Measurements from ENCODE around the gene DENND1B.

DNA sequence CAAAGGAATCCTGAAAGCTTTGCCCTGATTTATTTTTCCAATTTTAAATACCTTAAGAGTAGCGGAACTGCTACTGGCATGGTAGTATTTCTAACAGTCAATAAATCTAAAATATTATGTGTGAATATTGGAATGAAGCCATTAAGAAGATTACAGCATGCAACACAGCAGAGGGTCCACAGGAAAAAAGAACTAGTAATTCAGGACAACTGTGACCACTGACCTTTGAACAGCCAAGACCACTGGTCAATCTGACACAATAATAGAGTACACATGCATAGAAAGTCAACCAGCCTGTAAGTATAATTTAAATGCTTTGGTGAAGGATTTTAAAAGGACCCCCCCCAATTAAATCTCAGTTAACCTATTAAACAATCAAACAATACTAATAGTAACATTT lies 171.0 kb downstream of the DENND1B start:
- TF ChIP-seq, protein P1, sequence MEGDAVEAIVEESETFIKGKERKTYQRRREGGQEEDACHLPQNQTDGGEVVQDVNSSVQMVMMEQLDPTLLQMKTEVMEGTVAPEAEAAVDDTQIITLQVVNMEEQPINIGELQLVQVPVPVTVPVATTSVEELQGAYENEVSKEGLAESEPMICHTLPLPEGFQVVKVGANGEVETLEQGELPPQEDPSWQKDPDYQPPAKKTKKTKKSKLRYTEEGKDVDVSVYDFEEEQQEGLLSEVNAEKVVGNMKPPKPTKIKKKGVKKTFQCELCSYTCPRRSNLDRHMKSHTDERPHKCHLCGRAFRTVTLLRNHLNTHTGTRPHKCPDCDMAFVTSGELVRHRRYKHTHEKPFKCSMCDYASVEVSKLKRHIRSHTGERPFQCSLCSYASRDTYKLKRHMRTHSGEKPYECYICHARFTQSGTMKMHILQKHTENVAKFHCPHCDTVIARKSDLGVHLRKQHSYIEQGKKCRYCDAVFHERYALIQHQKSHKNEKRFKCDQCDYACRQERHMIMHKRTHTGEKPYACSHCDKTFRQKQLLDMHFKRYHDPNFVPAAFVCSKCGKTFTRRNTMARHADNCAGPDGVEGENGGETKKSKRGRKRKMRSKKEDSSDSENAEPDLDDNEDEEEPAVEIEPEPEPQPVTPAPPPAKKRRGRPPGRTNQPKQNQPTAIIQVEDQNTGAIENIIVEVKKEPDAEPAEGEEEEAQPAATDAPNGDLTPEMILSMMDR (IDR thresholded peaks at IDR 0.05; ENCODE audit: borderline replicate concordance, extremely low read depth, low read length, poor library complexity, severe bottlenecking) = no peak
- no peak for TF ChIP-seq EZH2 (IDR thresholded peaks at IDR 0.05; ENCODE audit: borderline replicate concordance, low read depth, low read length, severe bottlenecking)
